Sigmoid colon (tissue), 7 donors: ENCODE measurements around the gene TENM4. TPM values are rescaled to one million over a fixed set of nuclear protein-coding genes. Genes with fewer than 3 reads are reported as not detected.

ENCODE experiments used
- DNase-seq: peaks from one replicate; pipeline ENCODE4 v3.0.0-alpha.2; 2019
- H3K27ac ChIP-seq, 4 donors: fragments of 200-600 bp; sonication (generic); one replicate each; pipeline ENCODE4 v1.5.1; 2016 to 2019; ENCODE audit warnings: mild to moderate bottlenecking in 1 of 4
- H3K27me3 ChIP-seq, 3 donors: fragments of 200-600 bp; sonication (generic); one replicate each; pipeline ENCODE4 v1.5.1; 2019; ENCODE audit warnings: mild to moderate bottlenecking in 1 of 3
- H3K36me3 ChIP-seq, 4 donors: fragments of 200-600 bp; sonication (generic); one replicate each; pipeline ENCODE4 v1.5.1; 2016 to 2019
- H3K4me1 ChIP-seq, 4 donors: fragments of 200-600 bp; sonication (generic); one replicate each; pipeline ENCODE4 v1.5.1; 2017 to 2019
- H3K4me3 ChIP-seq, 4 donors: fragments of 200-600 bp; sonication (generic); one replicate each; pipeline ENCODE4 v1.5.1; 2017 to 2019; ENCODE audit warnings: mild to moderate bottlenecking in 2 of 4, moderate library complexity in 1 of 4
- H3K9me3 ChIP-seq, 4 donors: fragments of 200-600 bp in 3 of 4; sonication (generic) in 3 of 4; one replicate each; pipeline versions ENCODE4 v1.5.1 to v1.6.1; 2013 to 2019
- CTCF ChIP-seq, 4 experiments: fragments of 450-650 bp in 3 of 4; fragments of 200-600 bp in 1 of 4; IDR thresholded peaks; one replicate each; pipeline ENCODE4 v1.5.1; 2016 to 2019; ENCODE audit warnings: antibody characterized with exemption in 4 of 4, mild to moderate bottlenecking in 3 of 4, moderate library complexity in 2 of 4
- EP300 ChIP-seq, 4 donors: sonication (generic); formaldehyde crosslinking; IDR thresholded peaks; one replicate each; pipeline ENCODE4 v1.6.1; 2017; ENCODE audit warnings: antibody characterized with exemption in 4 of 4
- POLR2A ChIP-seq, 2 donors: fragments of 450-650 bp; IDR thresholded peaks; one replicate each; pipeline ENCODE4 v1.6.1; 2016; ENCODE audit warnings: antibody characterized with exemption in 2 of 2, mild to moderate bottlenecking in 2 of 2, moderate library complexity in 2 of 2
- POLR2AphosphoS5 ChIP-seq, 4 donors: sonication (generic); formaldehyde crosslinking; IDR thresholded peaks; one replicate each; pipeline ENCODE4 v1.6.1; 2017; ENCODE audit warnings: antibody characterized with exemption in 4 of 4
- WGBS, 2 donors: extraction: QIAGEN DNeasy Blood & Tissue Kit; methylation state at CpG; one replicate each; pipeline ENCODE4 v1.1.7; 2013; 5-methylcytosine and 5-hydroxymethylcytosine counted together
- intact Hi-C: fragments of 100-400 bp; cut with DNase I; formaldehyde crosslinking; loops from one replicate; pipeline ENCODE4 v1.15.1; 2023
- polyA plus RNA-seq, 3 donors: library from polyadenylated mRNA; stranded (reverse); fragments of 200-250 nt; gene quantifications; one replicate each; pipeline ENCODE4 v1.2.3, GENCODE V29; 2013
- total RNA-seq, 4 donors: library from RNA; depleted of rRNA; stranded (reverse); fragments of >200 nt; gene quantifications; one replicate each; pipeline ENCODE4 v1.1.0, GENCODE V29; 2016
- donor health status: healthy with polysubstance abuse.
- donor health status: Bipolar disorder and iron deficiency.
- donor health status: healthy.

The TENM4 gene
- total and polyA plus RNA-seq, 7 donors = 0.23 to 14.6 (median 1.9) TPM; not detected in 1

- no peak for DNase-seq
- no peaks in the 10 kb centered on the region for H3K4me1 ChIP-seq
- H3K27me3 ChIP-seq = no peaks in the 10 kb centered on the region
- 18 to 77% methylated on average over 3 of the region's 3 CpGs for WGBS, 2 donors
- no peaks in the 10 kb centered on the region for H3K36me3 ChIP-seq
- no peak overlapping the region for H3K4me3 ChIP-seq
- H3K27ac ChIP-seq = no peak overlapping the region
- TF ChIP-seq CTCF (IDR thresholded peaks at IDR 0.05) (no peak), POLR2A (IDR thresholded peaks at IDR 0.05) (no peak), EP300 (IDR thresholded peaks at IDR 0.05) (no peak)
- intact Hi-C loops = no loop called here
- H3K9me3 ChIP-seq = no peaks in the 10 kb centered on the region
These were observed 129.4 kb downstream of the TENM4 start for GRCh38 chr11:79311461-79311860.

GRCh38 chr11:79309407-79309806 lies 131.4 kb downstream of the TENM4 start:
- Histone ChIP-seq H3K27me3 (no peaks in the 10 kb centered on the region), H3K36me3 (no peaks in the 10 kb centered on the region), H3K4me1 (no peaks in the 10 kb centered on the region), H3K4me3 (no peak overlapping the region), H3K9me3 (no peaks in the 10 kb centered on the region), H3K27ac (no peak overlapping the region)
- no peak for TF ChIP-seq POLR2AphosphoS5 (IDR thresholded peaks at IDR 0.05)
- TF ChIP-seq CTCF (IDR thresholded peaks at IDR 0.05) = no peak
- no peak for TF ChIP-seq EP300 (IDR thresholded peaks at IDR 0.05)
- no peak for TF ChIP-seq POLR2A (IDR thresholded peaks at IDR 0.05)
- DNase-seq = no peak
- intact Hi-C loops = no loop called here
- WGBS, 2 donors = 14 to 36% methylated on average over 5 of the region's 5 CpGs

- Histone ChIP-seq H3K4me3 (no peak overlapping the region), H3K4me1 (no peaks in the 10 kb centered on the region), H3K36me3 (no peaks in the 10 kb centered on the region), H3K9me3 (no peaks in the 10 kb centered on the region), H3K27me3 (no peaks in the 10 kb centered on the region), H3K27ac (no peak overlapping the region)
- DNase-seq = no peak
- 74 to 79% methylated on average over 4 of the region's 4 CpGs for WGBS, 2 donors
- intact Hi-C loops = no loop called here
- TF ChIP-seq EP300 (IDR thresholded peaks at IDR 0.05) (no peak), CTCF (IDR thresholded peaks at IDR 0.05) (no peak), POLR2A (IDR thresholded peaks at IDR 0.05) (no peak), POLR2AphosphoS5 (IDR thresholded peaks at IDR 0.05) (no peak)
These were observed 132.4 kb downstream of the TENM4 start for GRCh38 chr11:79308429-79308828.

GRCh38 chr11:79304599-79305212 lies 136.1 kb downstream of the TENM4 start:
- H3K27me3 ChIP-seq = no peaks in the 10 kb centered on the region
- H3K36me3 ChIP-seq = no peaks in the 10 kb centered on the region
- H3K4me1 ChIP-seq = no peaks in the 10 kb centered on the region
- H3K9me3 ChIP-seq = no peaks in the 10 kb centered on the region
- WGBS, 2 donors = 50 to 51% methylated on average over 4 of the region's 4 CpGs
- H3K27ac ChIP-seq = no peak overlapping the region
- intact Hi-C loops = no loop called here
- no peak overlapping the region for H3K4me3 ChIP-seq
- DNase-seq = no peak
- no peak for TF ChIP-seq POLR2AphosphoS5 (IDR thresholded peaks at IDR 0.05)
- no peak for TF ChIP-seq POLR2A (IDR thresholded peaks at IDR 0.05)
- no peak for TF ChIP-seq EP300 (IDR thresholded peaks at IDR 0.05)
- no peak for TF ChIP-seq CTCF (IDR thresholded peaks at IDR 0.05)

GRCh38 chr11:79296141-79296540 lies 144.7 kb downstream of the TENM4 start:
- DNase-seq = no peak
- intact Hi-C loops = no loop called here
- Histone ChIP-seq H3K4me1 (no peaks in the 10 kb centered on the region), H3K36me3 (no peaks in the 10 kb centered on the region), H3K4me3 (no peak overlapping the region), H3K27ac (no peak overlapping the region), H3K27me3 (no peaks in the 10 kb centered on the region), H3K9me3 (no peaks in the 10 kb centered on the region)
- WGBS, 2 donors = 60 to 66% methylated on average over 3 of the region's 3 CpGs
- no peak for TF ChIP-seq CTCF (IDR thresholded peaks at IDR 0.05)
- TF ChIP-seq POLR2AphosphoS5 (IDR thresholded peaks at IDR 0.05) = no peak
- TF ChIP-seq EP300 (IDR thresholded peaks at IDR 0.05) = no peak
- no peak for TF ChIP-seq POLR2A (IDR thresholded peaks at IDR 0.05)
